Keratinocyte (primary cell): ENCODE data around the gene SPEM2. TPM values are rescaled to one million over a fixed set of nuclear protein-coding genes. Genes with fewer than 3 reads are reported as not detected.

Experiments
- DNase-seq: peaks from one replicate; pipeline ENCODE4 v3.0.0-alpha.2; 2011; ENCODE audit warnings: low read depth, missing footprints, low spot score
- FAIRE-seq: peaks from 2 replicates; lab custom pipeline; 2011; peaks lifted over from hg19 to GRCh38; lab: Jason Lieb, UNC
- H2AFZ ChIP-seq: 2 replicates; pipeline ENCODE4 v1.6.0; 2012; ENCODE audit warnings: low read length, control low read depth, inconsistent platforms; ENCODE audit not compliant: control insufficient read depth
- H3K27ac ChIP-seq: 2 replicates; pipeline ENCODE4 v1.5.1; 2011; ENCODE audit warnings: low read length; ENCODE audit not compliant: control insufficient read depth, insufficient read depth
- H3K27me3 ChIP-seq: 3 replicates; pipeline ENCODE4 v1.6.0; 2011; ENCODE audit warnings: low read length; ENCODE audit not compliant: control insufficient read depth, insufficient read depth; ENCODE audit errors: extremely low read depth
- H3K36me3 ChIP-seq, 2 experiments: 2 replicates in 1 of 2; 3 replicates in 1 of 2; pipeline ENCODE4 v1.5.1; 2011; ENCODE audit warnings: low read length in 2 of 2, mild to moderate bottlenecking in 1 of 2; ENCODE audit not compliant: control insufficient read depth in 2 of 2, insufficient read depth in 2 of 2; ENCODE audit errors: extremely low read depth in 1 of 2
- H3K4me1 ChIP-seq: 3 replicates; pipeline ENCODE4 v1.5.1; 2011; ENCODE audit warnings: low read length; ENCODE audit not compliant: control insufficient read depth, insufficient read depth; ENCODE audit errors: extremely low read depth
- H3K4me2 ChIP-seq: 3 replicates; pipeline ENCODE4 v1.6.0; 2011; ENCODE audit warnings: low read depth, low read length; ENCODE audit not compliant: control insufficient read depth, insufficient read depth; ENCODE audit errors: extremely low read depth
- H3K4me3 ChIP-seq, 3 experiments: fragments of 200-600 bp in 1 of 3; sonication (generic) in 1 of 3; 2 replicates in 2 of 3; 3 replicates in 1 of 3; pipeline ENCODE4 v1.5.1; 2011 to 2016; ENCODE audit warnings: low read length in 3 of 3, mild to moderate bottlenecking in 3 of 3, control low read depth in 2 of 3, inconsistent platforms in 1 of 3, low read depth in 1 of 3, mixed read lengths in 1 of 3, mixed run types in 1 of 3, moderate library complexity in 1 of 3; ENCODE audit not compliant: control insufficient read depth in 2 of 3, insufficient read depth in 2 of 3; ENCODE audit errors: extremely low read depth in 1 of 3
- H3K79me2 ChIP-seq: 2 replicates; pipeline ENCODE4 v1.6.0; 2012; ENCODE audit warnings: low read length; ENCODE audit not compliant: control insufficient read depth, insufficient read depth
- H3K9ac ChIP-seq: 3 replicates; pipeline ENCODE4 v1.6.0; 2011; ENCODE audit warnings: low read length; ENCODE audit not compliant: control insufficient read depth, insufficient read depth; ENCODE audit errors: extremely low read depth
- H3K9me1 ChIP-seq: 3 replicates; pipeline ENCODE4 v1.6.0; 2011; ENCODE audit warnings: low read length; ENCODE audit not compliant: control insufficient read depth, insufficient read depth; ENCODE audit errors: extremely low read depth
- H3K9me3 ChIP-seq: 2 replicates; pipeline ENCODE4 v1.5.1; 2012; ENCODE audit warnings: low read depth, low read length; ENCODE audit not compliant: control insufficient read depth
- H4K20me1 ChIP-seq: 3 replicates; pipeline ENCODE4 v1.6.0; 2011; ENCODE audit warnings: low read length; ENCODE audit not compliant: control insufficient read depth, insufficient read depth; ENCODE audit errors: extremely low read depth
- CTCF ChIP-seq, 3 experiments: IDR thresholded peaks in 1 of 3; conservative IDR thresholded peaks in 1 of 3; optimal IDR thresholded peaks in 1 of 3; 2 replicates in 2 of 3; 3 replicates in 1 of 3; pipeline versions ENCODE3 to v1.5.1; 2011; ENCODE audit warnings: low read length in 3 of 3, mild to moderate bottlenecking in 3 of 3, moderate library complexity in 2 of 3, control low read depth in 1 of 3, inconsistent platforms in 1 of 3; ENCODE audit not compliant: insufficient read depth in 2 of 3; ENCODE audit errors: extremely low read depth in 1 of 3
- EZH2 ChIP-seq: IDR thresholded peaks from one replicate; pipeline ENCODE4 v1.6.1; 2012; ENCODE audit warnings: inconsistent platforms, mild to moderate bottlenecking, low read length, moderate library complexity
- dilution Hi-C: fragments of 300-500 bp; cut with MboI; formaldehyde crosslinking; loops from one replicate; pipeline ENCODE4 v1.7.0; 2020; ENCODE audit warnings: low sequenced_read_pairs; ENCODE audit not compliant: extremely low pct_ligation_motif_present
- polyA plus RNA-seq, 5 experiments: library from polyadenylated mRNA; depleted of rRNA in 3 of 5; stranded (reverse) in 3 of 5; stranded (forward) in 1 of 5; unstranded in 1 of 5; fragments of >200 nt; gene quantifications; 1 replicate in 1 of 5; 2 replicates in 3 of 5; 3 replicates in 1 of 5; pipeline versions ENCODE4 v1.2.1 to v1.2.3, GENCODE V29; 2011 to 2012; ENCODE audit warnings: missing spikeins in 2 of 5, low read depth in 1 of 5, low replicate concordance in 1 of 5

The SPEM2 gene
- polyA plus RNA-seq, 1 donor (not counting 4 experiments of a cell fraction or from before 2014, with no cell fraction given), result not detected

- dilution Hi-C loops, result no loop called here
- peaks cover 15% of the 10 kb centered on the region for H3K4me1 ChIP-seq
- TF ChIP-seq CTCF (optimal IDR thresholded peaks at IDR 0.05 in 1 of 3, IDR thresholded peaks at IDR 0.05 in 1 of 3, conservative IDR thresholded peaks at IDR 0.05 in 1 of 3; ENCODE audit: extremely low read depth in 1 of 3, insufficient read depth in 2 of 3, low read length in 3 of 3) (no peak), EZH2 (no peak)
- H3K9me3 ChIP-seq, result no peaks in the 10 kb centered on the region
- peak within 1 kb of the TSS; percentile 60 to 86 (median 84) for H3K4me3 ChIP-seq
- H3K79me2 ChIP-seq, result peaks cover 5% of the 10 kb centered on the region
- H3K36me3 ChIP-seq, result no peaks in the 10 kb centered on the region
- H2AFZ ChIP-seq, result peak within 1 kb of the TSS; percentile 86
- peak; percentile 97 for DNase-seq
- no peaks in the 10 kb centered on the region for H4K20me1 ChIP-seq
- H3K4me2 ChIP-seq, result peak within 1 kb of the TSS; percentile 89
- H3K9ac ChIP-seq, result peak within 1 kb of the TSS; percentile 78
- no peaks in the 10 kb centered on the region for H3K27me3 ChIP-seq
- peak within 1 kb of the TSS; percentile 70 for H3K27ac ChIP-seq
- H3K9me1 ChIP-seq, result peaks cover 3% of the 10 kb centered on the region
- FAIRE-seq, result peak; percentile 87
Observed at GRCh38 chr17:7403977-7404736, 21.3 kb upstream of the SPEM2 start, which contains the start of gene TMEM256. TSS of gene TMEM256 (minus strand) at chr17:7404097. CDS start at chr17:7404084, 13 bp downstream.

- no peak for DNase-seq
- Histone ChIP-seq H3K9me1 (no peaks in the 10 kb centered on the region), H3K9me3 (no peaks in the 10 kb centered on the region), H3K79me2 (peaks cover 5% of the 10 kb centered on the region), H3K4me1 (peaks cover 15% of the 10 kb centered on the region), H3K4me2 (peak overlapping the region; percentile 85), H3K9ac (peak overlapping the region; percentile 78), H3K27me3 (no peaks in the 10 kb centered on the region), H4K20me1 (no peaks in the 10 kb centered on the region), H3K36me3 (peaks cover 0 to 2% of the 10 kb centered on the region in 2 experiments), H2AFZ (peak overlapping the region; percentile 86), H3K27ac (peak overlapping the region; percentile 70), H3K4me3 (peak overlapping the region; percentile 53 to 72 (median 55))
- dilution Hi-C loops, result no loop called here
- TF ChIP-seq CTCF (optimal IDR thresholded peaks at IDR 0.05 in 1 of 3, IDR thresholded peaks at IDR 0.05 in 1 of 3, conservative IDR thresholded peaks at IDR 0.05 in 1 of 3; ENCODE audit: extremely low read depth in 1 of 3, insufficient read depth in 2 of 3, low read length in 3 of 3), result no peak
- no peak for TF ChIP-seq EZH2
- FAIRE-seq, result no peak
Observed at GRCh38 chr17:7404737-7405349, 20.6 kb upstream of the SPEM2 start.
